ENCODE data around the gene CGB3.

CGB3 gene

GRCh38 chr19:48988286-48988685 is 35.8 kb downstream of the CGB3 start:
- TF ChIP-seq REST (IDR thresholded peaks at IDR 0.05; ENCODE audit: insufficient read depth in 1 of 2, low read depth in 2 of 2, low read length in 2 of 2), result no peak
- no peak for TF ChIP-seq TAF1 (IDR thresholded peaks at IDR 0.05; ENCODE audit: borderline replicate concordance, insufficient read depth, low read length)
- no peak for TF ChIP-seq FOXP2 (optimal IDR thresholded peaks at IDR 0.05; ENCODE audit: borderline replicate concordance, extremely low read depth, extremely low read length, insufficient read depth)
- TF ChIP-seq SIN3A (IDR thresholded peaks at IDR 0.05; ENCODE audit: borderline replicate concordance, insufficient read depth, low read length), result no peak
- no peak for TF ChIP-seq POLR2AphosphoS5 (IDR thresholded peaks at IDR 0.05; ENCODE audit: low read depth, low read length)

GRCh38 chr19:48987323-48987722 is 36.8 kb downstream of the CGB3 start:
- TF ChIP-seq TAF1 (IDR thresholded peaks at IDR 0.05; ENCODE audit: borderline replicate concordance, insufficient read depth, low read length) (no peak), POLR2AphosphoS5 (IDR thresholded peaks at IDR 0.05; ENCODE audit: low read depth, low read length) (no peak), REST (IDR thresholded peaks at IDR 0.05; ENCODE audit: insufficient read depth in 1 of 2, low read depth in 2 of 2, low read length in 2 of 2) (no peak), FOXP2 (optimal IDR thresholded peaks at IDR 0.05; ENCODE audit: borderline replicate concordance, extremely low read depth, extremely low read length, insufficient read depth) (no peak), SIN3A (IDR thresholded peaks at IDR 0.05; ENCODE audit: borderline replicate concordance, insufficient read depth, low read length) (no peak)

GRCh38 chr19:48986211-48986610 is 37.9 kb downstream of the CGB3 start:
- no peak for TF ChIP-seq FOXP2 (optimal IDR thresholded peaks at IDR 0.05; ENCODE audit: borderline replicate concordance, extremely low read depth, extremely low read length, insufficient read depth)

GRCh38 chr19:48985711-48986110 is 38.4 kb downstream of the CGB3 start:
- no peak for TF ChIP-seq SIN3A (IDR thresholded peaks at IDR 0.05; ENCODE audit: borderline replicate concordance, insufficient read depth, low read length)
- no peak for TF ChIP-seq TAF1 (IDR thresholded peaks at IDR 0.05; ENCODE audit: borderline replicate concordance, insufficient read depth, low read length)
- TF ChIP-seq FOXP2 (optimal IDR thresholded peaks at IDR 0.05; ENCODE audit: borderline replicate concordance, extremely low read depth, extremely low read length, insufficient read depth), result no peak
- no peak for TF ChIP-seq REST (IDR thresholded peaks at IDR 0.05; ENCODE audit: insufficient read depth in 1 of 2, low read depth in 2 of 2, low read length in 2 of 2)
- TF ChIP-seq POLR2AphosphoS5 (IDR thresholded peaks at IDR 0.05; ENCODE audit: low read depth, low read length), result no peak

- TF ChIP-seq POLR2AphosphoS5 (IDR thresholded peaks at IDR 0.05; ENCODE audit: low read depth, low read length) (no peak), REST (IDR thresholded peaks at IDR 0.05; ENCODE audit: insufficient read depth in 1 of 2, low read depth in 2 of 2, low read length in 2 of 2) (no peak), TAF1 (IDR thresholded peaks at IDR 0.05; ENCODE audit: borderline replicate concordance, insufficient read depth, low read length) (no peak), FOXP2 (optimal IDR thresholded peaks at IDR 0.05; ENCODE audit: borderline replicate concordance, extremely low read depth, extremely low read length, insufficient read depth) (no peak), SIN3A (IDR thresholded peaks at IDR 0.05; ENCODE audit: borderline replicate concordance, insufficient read depth, low read length) (no peak)
These were observed 41.9 kb downstream of the CGB3 start for GRCh38 chr19:48982280-48982679.

Measured in PFSK-1 (cell line).